GM21825 (cell line): Measurements from ENCODE around the gene GALNT6.

Experiments
- ATAC-seq: cut with Tn5 transposase; IDR thresholded peaks from one replicate; pipeline ENCODE4 v1.9.1; 2021; ENCODE audit warnings: mild to moderate bottlenecking, moderate library complexity; ENCODE audit not compliant: unreplicated experiment

GALNT6 gene

GRCh38 chr12:51391283-51392123, at the start of gene GALNT6:
Gene GALNT6, minus strand, starts transcription at chr12:51391406. Its CDS starts 11,625 bp downstream, at chr12:51379781.
- peak; percentile 44 for ATAC-seq

DNA sequence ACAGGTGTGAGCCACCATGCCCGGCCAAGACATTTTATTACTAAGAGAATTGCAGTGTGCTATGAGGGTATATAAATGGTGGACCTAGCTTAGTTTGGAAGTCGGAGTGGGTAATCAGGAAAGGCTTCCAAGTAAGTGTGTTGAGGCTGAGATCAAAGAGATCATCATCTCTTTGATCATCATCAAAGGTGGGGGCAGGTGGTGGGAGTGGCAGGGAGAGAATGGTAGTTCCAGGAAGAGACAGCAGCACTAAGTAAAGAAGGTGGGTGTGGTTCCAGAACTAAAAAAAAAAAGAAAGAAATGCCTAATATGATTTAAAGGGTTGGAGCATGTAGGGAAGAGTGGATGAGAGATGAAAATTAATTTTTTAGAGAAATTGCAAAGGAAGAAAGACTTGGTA, 48.1 kb upstream of the GALNT6 start:
- no peak for ATAC-seq

- ATAC-seq, result no peak
These were observed 46.2 kb upstream of the GALNT6 start for GRCh38 chr12:51437431-51437830.

GRCh38 chr12:51434305-51434704, 43.1 kb upstream of the GALNT6 start:
- no peak for ATAC-seq

DNA sequence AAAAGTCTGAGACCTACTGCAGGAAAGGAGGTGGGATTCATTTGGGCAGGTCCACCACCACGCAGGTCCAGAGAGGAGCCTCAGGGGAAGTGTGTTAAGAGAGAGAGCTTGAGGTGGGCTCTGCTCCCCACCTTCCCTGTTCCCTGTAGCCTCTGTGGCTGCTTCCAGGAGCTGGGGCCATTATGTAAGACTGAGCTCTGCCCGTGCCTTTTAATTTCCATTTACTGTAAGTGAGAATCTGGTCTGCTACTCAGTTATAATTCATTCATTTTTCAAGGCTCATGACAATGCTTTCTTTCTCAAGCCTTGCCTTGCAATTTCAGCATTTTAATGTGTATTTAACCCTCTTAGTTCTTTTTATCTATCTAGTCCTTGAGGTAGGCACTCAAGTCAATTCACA, 41.7 kb upstream of the GALNT6 start:
- ATAC-seq, result no peak

GRCh38 chr12:51430196-51430895, 39.1 kb upstream of the GALNT6 start:
- ATAC-seq, result no peak

DNA sequence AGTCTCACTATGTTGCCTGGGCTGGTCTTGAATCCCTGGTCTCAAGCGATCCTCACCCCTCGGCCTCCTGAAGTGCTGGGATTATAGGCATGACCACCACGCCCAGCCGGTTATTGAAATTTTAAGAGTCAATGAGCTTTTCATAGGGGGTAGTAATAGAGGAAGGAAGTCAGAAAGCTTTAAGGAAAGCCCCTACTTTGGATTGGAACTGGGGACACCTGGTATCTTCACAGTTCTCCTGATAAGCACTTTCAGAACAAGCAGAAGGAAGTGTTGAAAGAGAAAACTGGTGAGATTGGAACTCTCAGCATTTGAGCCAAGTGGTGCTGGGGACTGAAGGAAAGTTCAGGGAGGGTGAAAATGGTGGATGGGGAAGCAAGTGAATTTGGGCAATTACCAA, 38.5 kb upstream of the GALNT6 start:
- ATAC-seq, result no peak

DNA sequence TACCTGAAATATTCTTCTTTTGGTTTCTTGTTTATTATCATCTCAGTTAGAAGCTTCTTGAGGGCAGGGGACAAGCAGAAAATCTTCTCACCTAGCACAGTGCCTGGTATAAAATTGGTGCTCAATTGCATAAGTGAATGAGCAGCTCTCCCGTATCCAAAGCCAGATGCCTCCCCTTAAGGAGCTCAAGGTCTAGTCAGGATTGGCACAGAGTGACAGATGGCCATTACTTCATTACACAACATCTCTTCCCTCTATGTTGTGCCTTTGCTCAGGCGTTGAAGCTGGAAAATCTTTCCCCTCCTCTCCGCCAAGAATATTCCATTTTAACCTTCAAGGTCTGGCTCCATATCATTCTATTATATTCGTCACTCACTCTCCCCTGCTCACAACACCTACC, 37.0 kb upstream of the GALNT6 start:
- no peak for ATAC-seq

- ATAC-seq, result peak; percentile 84
These were observed 33.7 kb upstream of the GALNT6 start, which contains the start of gene SLC4A8 for GRCh38 chr12:51424662-51425539. Gene SLC4A8, plus strand, starts transcription at chr12:51424831. Its CDS starts 157 bp downstream, at chr12:51424988.

DNA sequence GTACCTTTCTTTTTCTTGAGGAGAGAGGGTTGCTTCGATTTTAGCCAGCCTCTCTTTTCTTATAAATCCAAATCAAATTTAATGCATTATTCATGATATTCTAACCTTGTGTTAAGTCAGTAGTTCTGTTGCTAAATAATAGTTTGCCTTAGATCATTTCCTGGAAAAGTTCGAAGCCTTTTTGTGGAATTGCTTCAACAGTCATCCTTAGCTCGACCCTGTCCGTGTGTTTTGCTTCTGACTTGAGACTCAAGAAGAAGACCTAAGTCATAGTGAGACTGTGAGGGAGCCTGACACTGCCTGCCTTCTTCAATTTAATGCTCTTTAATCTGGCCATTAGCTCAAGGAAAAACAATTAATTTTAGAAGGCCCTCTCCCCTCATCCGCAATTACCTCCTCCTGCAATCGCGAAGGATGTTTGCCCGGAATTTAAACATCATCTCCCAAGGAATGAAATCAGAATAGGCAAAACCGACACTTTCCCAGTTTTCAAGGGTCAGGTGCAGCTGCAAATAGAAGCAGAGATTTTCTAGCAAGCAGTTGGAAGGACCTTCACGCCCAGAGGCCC, 33.0 kb upstream of the GALNT6 start:
- ATAC-seq, result no peak

DNA sequence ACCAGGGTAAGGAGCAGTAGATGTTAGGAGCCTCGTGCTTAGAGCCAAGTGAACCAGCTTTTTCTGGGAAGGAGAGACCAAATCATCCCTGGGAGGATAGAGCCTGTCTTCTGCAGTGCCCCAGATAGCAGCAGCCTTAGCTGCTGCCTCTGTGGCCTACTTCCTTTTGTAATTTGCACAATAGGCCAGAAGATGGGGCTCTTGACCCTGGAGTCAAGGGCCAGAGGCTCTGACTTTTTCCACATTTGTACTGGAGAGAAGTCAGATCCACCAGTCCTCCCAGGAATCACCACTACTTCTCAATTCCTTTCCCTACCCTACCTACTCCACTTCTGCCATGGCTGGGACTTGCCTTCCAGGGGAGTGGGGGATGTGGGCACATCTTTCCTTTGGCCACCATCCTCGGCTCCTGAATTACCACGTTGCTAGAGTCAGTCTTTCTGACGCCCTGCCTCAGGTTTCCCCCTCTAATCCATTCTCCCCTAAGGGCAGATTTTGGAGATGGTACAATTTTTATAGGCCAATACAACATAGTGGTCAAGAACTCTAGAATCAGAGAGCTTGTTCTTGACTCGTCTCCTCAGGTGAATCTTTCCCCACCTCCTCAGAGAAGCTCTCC, 30.2 kb upstream of the GALNT6 start:
- no peak for ATAC-seq

GRCh38 chr12:51419425-51420193, 28.4 kb upstream of the GALNT6 start:
- no peak for ATAC-seq

DNA sequence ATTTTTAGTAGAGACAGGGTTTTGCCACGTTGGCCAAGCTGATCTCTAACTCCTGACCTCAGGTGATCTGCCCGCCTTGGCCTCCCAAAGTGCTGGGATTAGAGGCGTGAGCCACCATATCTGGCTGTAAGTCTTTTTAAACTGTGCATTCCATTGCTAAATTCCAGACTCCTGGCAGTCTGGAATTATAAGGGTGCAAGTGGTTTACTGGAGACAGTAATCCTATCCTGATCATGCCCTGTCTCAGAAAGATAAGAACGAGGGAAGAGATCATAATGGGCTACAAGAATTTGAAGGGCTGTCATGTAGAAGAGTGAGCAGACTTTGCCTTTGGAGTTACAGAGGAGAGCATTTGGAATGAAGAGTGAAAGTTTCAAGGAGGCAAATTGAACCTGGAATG, 26.6 kb upstream of the GALNT6 start:
- no peak for ATAC-seq

DNA sequence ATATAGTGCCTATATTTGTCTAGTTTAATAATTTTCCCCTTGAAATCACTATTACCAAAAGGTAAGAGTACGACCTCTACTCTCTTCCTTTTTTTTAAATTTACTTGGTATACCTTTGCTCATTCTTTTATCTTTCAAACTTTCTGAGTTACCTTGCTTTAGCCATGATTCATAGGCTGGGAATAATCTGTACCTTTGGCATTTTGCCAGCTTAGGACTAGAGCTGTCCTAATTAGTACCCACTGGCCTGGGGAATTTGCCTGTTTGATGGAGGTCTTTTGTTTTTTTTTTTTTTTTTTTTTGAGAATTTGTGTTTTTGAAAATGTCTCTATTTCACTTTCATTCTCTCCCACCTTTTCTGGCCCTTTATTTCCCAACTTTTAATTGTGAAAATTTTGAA, 24.7 kb upstream of the GALNT6 start:
- ATAC-seq, result no peak

- ATAC-seq, result no peak
These were observed 22.6 kb upstream of the GALNT6 start for GRCh38 chr12:51413791-51414190.

DNA sequence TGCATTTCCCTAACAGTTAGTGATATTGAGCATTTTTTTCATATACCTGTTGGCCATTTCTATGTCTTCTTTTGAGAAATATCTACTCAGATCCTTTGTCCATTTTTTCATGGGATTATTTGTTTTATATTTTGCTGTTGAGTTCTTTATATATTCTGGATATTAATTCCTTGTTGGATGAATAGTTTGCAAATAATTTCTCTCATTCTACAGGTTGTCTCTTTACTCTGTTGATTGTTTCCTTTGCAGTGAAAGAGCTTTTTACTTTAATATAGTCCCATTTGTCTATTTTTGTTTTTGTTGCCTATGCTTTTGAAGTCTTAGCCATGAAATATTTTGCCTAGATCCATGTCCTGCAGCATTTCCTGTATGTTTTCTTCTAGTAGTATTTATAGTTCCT, 21.9 kb upstream of the GALNT6 start:
- ATAC-seq, result no peak

- ATAC-seq, result no peak
These were observed 18.6 kb upstream of the GALNT6 start for GRCh38 chr12:51409846-51410245.

DNA sequence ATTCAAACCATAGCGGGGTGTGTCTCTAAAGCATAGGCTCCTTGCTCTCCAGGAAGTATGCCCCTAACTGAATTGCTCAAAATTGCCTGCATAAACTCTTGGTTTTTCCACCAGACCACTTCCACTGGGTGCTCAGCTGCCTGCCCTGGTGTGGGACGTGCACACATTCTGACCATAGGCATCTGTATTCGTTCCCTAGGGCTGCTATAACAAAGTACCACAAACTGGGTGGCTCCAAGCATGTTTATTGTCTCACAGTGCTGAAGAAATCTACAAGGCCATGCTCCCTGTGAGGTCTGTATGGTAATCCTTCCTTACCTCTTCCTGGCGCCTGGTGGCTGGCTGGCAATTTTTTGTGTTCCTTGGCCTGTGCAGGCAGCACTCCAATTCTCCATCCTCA, 16.4 kb upstream of the GALNT6 start:
- ATAC-seq, result no peak

- ATAC-seq, result no peak
These were observed 15.7 kb upstream of the GALNT6 start for GRCh38 chr12:51406859-51407258.

DNA sequence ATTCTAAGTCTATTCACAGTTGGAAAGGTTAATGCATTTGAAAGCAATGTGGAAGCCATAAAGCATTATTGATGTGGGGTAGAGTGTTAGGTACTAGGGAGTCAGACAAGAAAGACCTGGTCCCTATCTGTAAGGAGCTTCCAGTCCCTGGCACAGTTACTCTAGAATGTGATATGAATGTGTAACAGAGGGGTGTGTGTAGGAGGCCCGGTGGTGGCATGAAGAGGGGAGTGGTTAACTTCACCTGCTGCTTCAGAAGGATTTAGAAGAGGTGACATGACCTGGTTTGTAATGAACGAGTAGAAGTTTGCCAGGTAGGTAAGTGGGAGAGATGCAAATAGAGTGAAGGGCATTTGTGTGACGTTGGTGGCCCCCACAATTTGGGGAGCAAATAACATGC, 15.1 kb upstream of the GALNT6 start:
- no peak for ATAC-seq
